Vagina (tissue), 2 donors: Measurements from ENCODE around the gene DNAJC5. TPM values are rescaled to one million over a fixed set of nuclear protein-coding genes. Genes with fewer than 3 reads are reported as not detected.
"Not testable (repeated sequence)": the region's sequence is repeated elsewhere in the genome, so short reads cannot be mapped to it uniquely, and the experiment has no call there.

Experiments
- DNase-seq, 2 donors: peaks; one replicate each; pipeline ENCODE4 v3.0.0-alpha.2; 2017; ENCODE audit errors: extremely low spot score in 2 of 2
- H3K27ac ChIP-seq: fragments of 200-600 bp; sonication (generic); one replicate; pipeline ENCODE4 v1.5.1; 2019
- H3K27me3 ChIP-seq: fragments of 200-600 bp; sonication (generic); one replicate; pipeline ENCODE4 v1.5.1; 2019
- H3K36me3 ChIP-seq, 2 donors: fragments of 200-600 bp; sonication (generic); one replicate each; pipeline ENCODE4 v1.5.1; 2017 to 2019
- H3K4me1 ChIP-seq: fragments of 200-600 bp; sonication (generic); one replicate; pipeline ENCODE4 v1.5.1; 2019
- H3K4me3 ChIP-seq, 2 donors: fragments of 200-600 bp; sonication (generic); 1 replicate in 1 of 2; 2 replicates in 1 of 2; pipeline ENCODE4 v1.5.1; 2016 to 2019
- H3K9me3 ChIP-seq: fragments of 200-600 bp; sonication (generic); one replicate; pipeline ENCODE4 v1.5.1; 2019
- POLR2A ChIP-seq, 2 donors: fragments of 450-650 bp; IDR thresholded peaks; one replicate each; pipeline ENCODE4 v1.6.1; 2017; ENCODE audit warnings: antibody characterized with exemption in 2 of 2, mild to moderate bottlenecking in 2 of 2, moderate library complexity in 2 of 2
- POLR2AphosphoS5 ChIP-seq, 2 donors: sonication (generic); formaldehyde crosslinking; IDR thresholded peaks; one replicate each; pipeline ENCODE4 v1.9.0; 2017; ENCODE audit warnings: antibody characterized with exemption in 2 of 2, mild to moderate bottlenecking in 2 of 2, low read depth in 1 of 2; ENCODE audit not compliant: insufficient read depth in 1 of 2
- intact Hi-C: fragments of 100-400 bp; cut with DNase I; formaldehyde crosslinking; loops from one replicate; pipeline ENCODE4 v1.15.1; 2023
- total RNA-seq: library from RNA; depleted of rRNA; stranded (reverse); fragments of >200 nt; gene quantifications from one replicate; pipeline ENCODE4 v1.2.3, GENCODE V29; 2016
- TF ChIP-seq, protein P1 (sequence below), 3 experiments: fragments of 450-650 bp in 2 of 3; fragments of 200-600 bp in 1 of 3; sonication (generic) in 1 of 3; IDR thresholded peaks; one replicate each; pipeline ENCODE4 v1.5.1; 2017 to 2019; ENCODE audit warnings: antibody characterized with exemption in 3 of 3, mild to moderate bottlenecking in 2 of 3, moderate library complexity in 2 of 3

The DNAJC5 gene
- total RNA-seq, 1 donor from 2014 or later: 25.8 TPM

- Histone ChIP-seq H3K27ac (no peak overlapping the region), H3K9me3 (no peaks in the 10 kb centered on the region), H3K27me3 (no peaks in the 10 kb centered on the region), H3K4me1 (no peaks in the 10 kb centered on the region), H3K36me3 (peaks cover 0 to 15% of the 10 kb centered on the region in 2 donors), H3K4me3 (no peak overlapping the region)
- intact Hi-C loops: no loop called here
- DNase-seq: no peak
- TF ChIP-seq, protein P1, sequence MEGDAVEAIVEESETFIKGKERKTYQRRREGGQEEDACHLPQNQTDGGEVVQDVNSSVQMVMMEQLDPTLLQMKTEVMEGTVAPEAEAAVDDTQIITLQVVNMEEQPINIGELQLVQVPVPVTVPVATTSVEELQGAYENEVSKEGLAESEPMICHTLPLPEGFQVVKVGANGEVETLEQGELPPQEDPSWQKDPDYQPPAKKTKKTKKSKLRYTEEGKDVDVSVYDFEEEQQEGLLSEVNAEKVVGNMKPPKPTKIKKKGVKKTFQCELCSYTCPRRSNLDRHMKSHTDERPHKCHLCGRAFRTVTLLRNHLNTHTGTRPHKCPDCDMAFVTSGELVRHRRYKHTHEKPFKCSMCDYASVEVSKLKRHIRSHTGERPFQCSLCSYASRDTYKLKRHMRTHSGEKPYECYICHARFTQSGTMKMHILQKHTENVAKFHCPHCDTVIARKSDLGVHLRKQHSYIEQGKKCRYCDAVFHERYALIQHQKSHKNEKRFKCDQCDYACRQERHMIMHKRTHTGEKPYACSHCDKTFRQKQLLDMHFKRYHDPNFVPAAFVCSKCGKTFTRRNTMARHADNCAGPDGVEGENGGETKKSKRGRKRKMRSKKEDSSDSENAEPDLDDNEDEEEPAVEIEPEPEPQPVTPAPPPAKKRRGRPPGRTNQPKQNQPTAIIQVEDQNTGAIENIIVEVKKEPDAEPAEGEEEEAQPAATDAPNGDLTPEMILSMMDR (IDR thresholded peaks at IDR 0.05): no peak
- TF ChIP-seq POLR2A (IDR thresholded peaks at IDR 0.05): no peak
- TF ChIP-seq POLR2AphosphoS5 (IDR thresholded peaks at IDR 0.05; ENCODE audit: insufficient read depth in 1 of 2, low read depth in 1 of 2): no peak
Observed at GRCh38 chr20:63923651-63924050, 28.7 kb downstream of the DNAJC5 start.

DNA sequence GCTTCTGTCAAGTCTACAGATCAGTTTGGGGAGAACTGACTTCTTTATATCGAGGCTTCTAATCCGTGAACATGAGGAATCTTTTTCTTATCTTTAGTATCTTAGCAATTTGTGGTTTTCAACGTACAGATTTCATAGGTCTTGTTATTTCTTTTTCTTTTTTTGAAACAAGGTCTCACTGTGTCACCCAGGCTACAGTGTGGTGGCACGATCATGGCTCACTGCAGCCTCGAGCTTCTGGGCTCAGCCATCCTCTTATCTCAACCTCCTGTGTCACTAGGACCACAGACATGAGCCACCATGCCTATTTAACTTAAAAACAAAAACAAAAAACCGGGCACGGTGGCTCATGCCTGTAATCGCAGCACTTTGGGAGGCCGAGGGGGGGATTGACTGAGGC, 29.3 kb downstream of the DNAJC5 start:
- H3K4me3 ChIP-seq: no peak overlapping the region
- H3K36me3 ChIP-seq: peaks cover 0 to 21% of the 10 kb centered on the region in 2 donors
- no peak for DNase-seq
- H3K27me3 ChIP-seq: no peaks in the 10 kb centered on the region
- no peaks in the 10 kb centered on the region for H3K4me1 ChIP-seq
- intact Hi-C loops: no loop called here
- TF ChIP-seq, protein P1 (IDR thresholded peaks at IDR 0.05): no peak
- TF ChIP-seq POLR2A (IDR thresholded peaks at IDR 0.05): no peak
- no peak for TF ChIP-seq POLR2AphosphoS5 (IDR thresholded peaks at IDR 0.05; ENCODE audit: insufficient read depth in 1 of 2, low read depth in 1 of 2)
- no peaks in the 10 kb centered on the region for H3K9me3 ChIP-seq
- no peak overlapping the region for H3K27ac ChIP-seq

GRCh38 chr20:63926298-63926697, 31.4 kb downstream of the DNAJC5 start:
- intact Hi-C loops: no loop called here
- H3K27ac ChIP-seq: no peak overlapping the region
- no peaks in the 10 kb centered on the region for H3K9me3 ChIP-seq
- no peaks in the 10 kb centered on the region for H3K27me3 ChIP-seq
- no peaks in the 10 kb centered on the region for H3K4me1 ChIP-seq
- TF ChIP-seq, protein P1 (IDR thresholded peaks at IDR 0.05): no peak
- TF ChIP-seq POLR2AphosphoS5 (IDR thresholded peaks at IDR 0.05; ENCODE audit: insufficient read depth in 1 of 2, low read depth in 1 of 2) (no peak), POLR2A (IDR thresholded peaks at IDR 0.05) (no peak)
- peaks cover 0 to 36% of the 10 kb centered on the region in 2 donors for H3K36me3 ChIP-seq
- H3K4me3 ChIP-seq: no peak overlapping the region
- DNase-seq: no peak

GRCh38 chr20:63929071-63929470, 34.1 kb downstream of the DNAJC5 start:
- Histone ChIP-seq H3K9me3 (no peaks in the 10 kb centered on the region), H3K4me3 (no peak overlapping the region), H3K36me3 (peaks cover 0 to 49% of the 10 kb centered on the region in 2 donors), H3K27me3 (no peaks in the 10 kb centered on the region), H3K4me1 (no peaks in the 10 kb centered on the region), H3K27ac (no peak overlapping the region)
- DNase-seq: no peak
- TF ChIP-seq POLR2AphosphoS5 (IDR thresholded peaks at IDR 0.05; ENCODE audit: insufficient read depth in 1 of 2, low read depth in 1 of 2) (no peak), POLR2A (IDR thresholded peaks at IDR 0.05) (no peak)
- TF ChIP-seq, protein P1 (IDR thresholded peaks at IDR 0.05): no peak
- intact Hi-C loops: no loop called here

DNA sequence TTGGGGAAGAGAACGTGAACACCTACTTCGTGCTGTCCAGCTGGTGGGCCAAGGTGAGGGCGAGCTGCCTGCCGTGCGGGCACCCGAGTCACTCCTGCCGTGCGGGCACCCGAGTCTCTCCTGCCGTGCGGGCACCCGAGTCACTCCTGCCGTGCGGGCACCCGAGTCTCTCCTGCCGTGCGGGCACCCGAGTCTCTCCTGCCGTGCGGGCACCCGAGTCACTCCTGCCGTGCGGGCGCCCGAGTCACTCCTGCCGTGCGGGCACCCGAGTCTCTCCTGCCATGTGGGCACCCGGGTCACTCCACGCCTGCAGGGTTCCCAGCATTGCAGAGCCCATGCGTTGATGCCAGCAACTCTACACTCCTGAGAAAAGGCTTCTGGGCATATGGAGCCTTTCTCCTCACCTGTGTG, 34.6 kb downstream of the DNAJC5 start:
- H3K27me3 ChIP-seq, DNase-seq, H3K9me3 ChIP-seq, H3K27ac ChIP-seq, H3K4me3 ChIP-seq, intact Hi-C loops, H3K4me1 ChIP-seq: not testable (repeated sequence)
- H3K36me3 ChIP-seq: peaks cover 0 to 52% of the 10 kb centered on the region in 2 donors
